HUES64 (cell line): ENCODE data around the gene CD83.

Experiments
- H3K27ac ChIP-seq: 2 replicates; pipeline ENCODE4 v1.7.0; 2013; ENCODE audit warnings: low read depth, low read length, inconsistent platforms
- H3K27me3 ChIP-seq: 2 replicates; pipeline ENCODE4 v1.6.1; 2013; ENCODE audit warnings: mild to moderate bottlenecking, low read length; ENCODE audit not compliant: insufficient read depth
- H3K36me3 ChIP-seq: 2 replicates; pipeline ENCODE4 v1.6.1; 2013; ENCODE audit warnings: mild to moderate bottlenecking, low read length; ENCODE audit not compliant: insufficient read depth
- H3K4me1 ChIP-seq: 2 replicates; pipeline ENCODE4 v1.6.1; 2013; ENCODE audit warnings: mild to moderate bottlenecking, low read length, moderate library complexity; ENCODE audit not compliant: insufficient read depth
- H3K4me3 ChIP-seq: 2 replicates; pipeline ENCODE4 v1.5.1; 2013; ENCODE audit warnings: mild to moderate bottlenecking, low read length, moderate library complexity
- H3K9ac ChIP-seq: 2 replicates; pipeline ENCODE4 v1.6.1; 2013; ENCODE audit warnings: mild to moderate bottlenecking, low read depth, low read length
- H3K9me3 ChIP-seq: 2 replicates; pipeline ENCODE4 v1.6.1; 2013; ENCODE audit warnings: low read depth, low read length; ENCODE audit not compliant: insufficient read depth
- WGBS: fragments of 150-250, 120-280 bp; methylation state at CpG from one replicate; pipeline ENCODE4 v1.1.7; 2013; ENCODE audit warnings: missing lambda C conversion rate; 5-methylcytosine and 5-hydroxymethylcytosine counted together

CD83 gene

DNA sequence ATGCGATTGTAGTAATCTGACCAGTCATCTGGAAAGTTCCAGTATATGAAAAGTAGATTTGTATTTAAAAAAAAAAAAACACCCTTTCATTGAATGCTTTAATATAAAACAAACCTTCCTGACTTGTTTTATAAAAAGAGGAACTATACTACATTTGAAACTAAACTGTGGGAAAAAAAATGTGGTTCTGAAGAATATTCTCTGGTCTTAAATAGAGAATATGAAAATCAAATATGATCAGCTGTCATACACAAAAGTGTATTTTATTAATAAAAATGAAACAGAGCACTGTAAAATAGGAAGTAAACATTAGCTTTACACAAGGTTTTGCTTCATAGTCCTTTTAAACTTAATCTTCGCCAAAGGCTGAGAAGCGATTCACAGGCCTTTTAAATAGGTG is 25.3 kb upstream of the CD83 start:
- no peak overlapping the region for H3K9ac ChIP-seq
- no CpG with 5 or more reads among the region's 3 CpGs for WGBS
- H3K4me3 ChIP-seq = no peak overlapping the region
- no peaks in the 10 kb centered on the region for H3K27me3 ChIP-seq
- H3K9me3 ChIP-seq = peaks cover 2% of the 10 kb centered on the region; the same call in 1 of the 2 replicates
- no peak overlapping the region for H3K27ac ChIP-seq
- no peaks in the 10 kb centered on the region for H3K36me3 ChIP-seq
- peaks cover 11% of the 10 kb centered on the region for H3K4me1 ChIP-seq

- no peak overlapping the region for H3K4me3 ChIP-seq
- H3K9ac ChIP-seq = no peak overlapping the region
- H3K36me3 ChIP-seq = no peaks in the 10 kb centered on the region
- H3K27me3 ChIP-seq = no peaks in the 10 kb centered on the region
- peaks cover 7% of the 10 kb centered on the region for H3K4me1 ChIP-seq
- H3K27ac ChIP-seq = no peak overlapping the region
- WGBS = 86% methylated on average over 11 of the region's 11 CpGs
- peaks cover 2% of the 10 kb centered on the region; the same call in 1 of the 2 replicates for H3K9me3 ChIP-seq
Observed at GRCh38 chr6:14092838-14093789, 24.5 kb upstream of the CD83 start.

- H3K27ac ChIP-seq = no peak overlapping the region
- no peak overlapping the region for H3K4me3 ChIP-seq
- 89% methylated on average over 4 of the region's 4 CpGs for WGBS
Observed at GRCh38 chr6:14094721-14095120, 22.9 kb upstream of the CD83 start.

GRCh38 chr6:14095437-14095836 is 22.1 kb upstream of the CD83 start:
- H3K27me3 ChIP-seq = no peaks in the 10 kb centered on the region
- H3K36me3 ChIP-seq = no peaks in the 10 kb centered on the region
- peaks cover 2% of the 10 kb centered on the region; the same call in 1 of the 2 replicates for H3K9me3 ChIP-seq
- H3K27ac ChIP-seq = no peak overlapping the region
- H3K4me1 ChIP-seq = no peaks in the 10 kb centered on the region
- H3K9ac ChIP-seq = no peak overlapping the region
- H3K4me3 ChIP-seq = no peak overlapping the region
- 92% methylated on average over 6 of the region's 6 CpGs for WGBS

More at GRCh38 chr6:14094721-14095120, 22.9 kb upstream of the CD83 start:
- Histone ChIP-seq H3K4me1 (no peaks in the 10 kb centered on the region), H3K9me3 (peaks cover 2% of the 10 kb centered on the region; the same call in 1 of the 2 replicates), H3K27me3 (no peaks in the 10 kb centered on the region), H3K36me3 (no peaks in the 10 kb centered on the region), H3K9ac (no peak overlapping the region)

GRCh38 chr6:14100138-14100537 is 17.4 kb upstream of the CD83 start:
- H3K27me3 ChIP-seq = no peaks in the 10 kb centered on the region
- no peak overlapping the region for H3K9ac ChIP-seq
- H3K4me1 ChIP-seq = no peaks in the 10 kb centered on the region
- no peak overlapping the region for H3K27ac ChIP-seq
- WGBS = 94% methylated on average over 3 of the region's 3 CpGs
- H3K9me3 ChIP-seq = no peaks in the 10 kb centered on the region
- no peak overlapping the region for H3K4me3 ChIP-seq
- no peaks in the 10 kb centered on the region for H3K36me3 ChIP-seq

- Histone ChIP-seq H3K9ac (no peak overlapping the region), H3K4me1 (no peaks in the 10 kb centered on the region), H3K9me3 (no peaks in the 10 kb centered on the region), H3K36me3 (no peaks in the 10 kb centered on the region), H3K4me3 (no peak overlapping the region), H3K27me3 (no peaks in the 10 kb centered on the region), H3K27ac (no peak overlapping the region)
- 93% methylated on average over 5 of the region's 5 CpGs for WGBS
Observed at GRCh38 chr6:14100966-14101365, 16.6 kb upstream of the CD83 start.

DNA sequence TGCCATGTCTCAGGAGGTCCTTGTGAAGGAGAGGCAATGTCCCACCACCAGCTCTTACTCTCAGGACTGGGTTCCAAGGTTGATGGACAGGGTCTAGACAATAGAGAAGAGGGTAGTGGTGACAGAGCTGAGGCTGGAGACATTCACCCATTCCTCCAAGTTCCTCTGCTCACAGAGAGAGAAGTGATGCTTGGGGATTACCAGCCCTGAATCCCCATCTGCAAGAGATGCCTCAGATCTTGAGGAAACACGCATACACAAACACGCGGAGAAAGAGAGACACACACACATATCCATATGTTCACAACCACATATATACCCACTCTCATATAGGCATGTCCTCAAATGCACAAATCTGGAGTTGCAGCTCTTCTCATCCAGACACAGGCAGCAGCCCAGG is 15.2 kb upstream of the CD83 start:
- no peaks in the 10 kb centered on the region for H3K27me3 ChIP-seq
- H3K27ac ChIP-seq = no peak overlapping the region
- H3K9ac ChIP-seq = no peak overlapping the region
- H3K4me3 ChIP-seq = no peak overlapping the region
- peaks cover 10% of the 10 kb centered on the region for H3K9me3 ChIP-seq
- H3K36me3 ChIP-seq = no peaks in the 10 kb centered on the region
- WGBS = 96% methylated on average over 3 of the region's 3 CpGs
- H3K4me1 ChIP-seq = no peaks in the 10 kb centered on the region

- Histone ChIP-seq H3K9ac (no peak overlapping the region), H3K27ac (no peak overlapping the region), H3K4me1 (no peaks in the 10 kb centered on the region), H3K27me3 (no peaks in the 10 kb centered on the region), H3K4me3 (no peak overlapping the region), H3K36me3 (no peaks in the 10 kb centered on the region), H3K9me3 (peaks cover 14% of the 10 kb centered on the region)
- WGBS = 88% methylated on average over 1 of the region's 1 CpG
Observed at GRCh38 chr6:14105547-14105946, 12.0 kb upstream of the CD83 start.

- H3K27me3 ChIP-seq = no peaks in the 10 kb centered on the region
- no peaks in the 10 kb centered on the region for H3K4me1 ChIP-seq
- no peak overlapping the region for H3K27ac ChIP-seq
Observed at GRCh38 chr6:14107000-14107399, 10.6 kb upstream of the CD83 start.

DNA sequence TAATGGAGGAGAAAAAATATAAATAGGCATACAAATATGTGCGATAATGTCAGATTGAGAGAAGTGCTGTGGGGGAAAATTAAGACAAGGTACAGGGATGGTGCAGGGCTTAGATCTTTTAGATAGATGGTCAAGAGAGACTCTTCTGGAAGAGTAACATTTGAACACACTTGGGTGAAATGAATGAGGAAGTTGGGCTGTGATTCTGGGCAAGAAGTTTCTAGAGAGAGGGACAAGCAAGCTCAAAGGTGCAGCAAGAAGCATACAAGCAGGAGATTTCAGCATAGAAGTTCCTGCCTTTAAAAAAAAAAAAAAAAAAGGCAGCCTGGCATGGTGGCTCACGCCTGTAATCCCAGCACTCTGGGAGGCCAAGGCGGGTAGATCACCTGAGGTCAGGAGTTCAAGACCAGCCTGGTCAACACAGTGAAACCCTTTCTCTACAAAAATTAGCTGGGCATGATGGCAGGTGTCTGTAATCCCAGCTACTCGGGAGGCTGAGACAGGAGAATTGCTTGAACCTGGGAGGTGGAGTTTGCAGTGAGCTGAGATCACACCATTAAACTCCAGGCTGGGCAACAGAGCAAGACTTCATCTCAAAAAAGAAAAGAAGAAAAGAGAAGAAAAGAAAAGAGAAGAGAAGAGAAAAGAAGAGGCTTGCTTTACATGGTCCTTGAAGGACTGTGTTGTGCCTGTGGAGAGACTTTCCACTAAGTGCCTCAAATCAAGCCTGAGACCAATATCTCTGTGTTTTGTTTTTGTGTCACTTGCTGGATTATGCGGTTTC is 9.7 kb upstream of the CD83 start:
- Histone ChIP-seq H3K27me3 (no peaks in the 10 kb centered on the region), H3K9ac (no peak overlapping the region), H3K4me3 (no peak overlapping the region), H3K4me1 (no peaks in the 10 kb centered on the region), H3K36me3 (no peaks in the 10 kb centered on the region), H3K9me3 (peaks cover 14% of the 10 kb centered on the region), H3K27ac (no peak overlapping the region)
- WGBS = 96% methylated on average over 5 of the region's 5 CpGs

More at GRCh38 chr6:14107000-14107399, 10.6 kb upstream of the CD83 start:
- Histone ChIP-seq H3K4me3 (no peak overlapping the region), H3K36me3 (no peaks in the 10 kb centered on the region), H3K9ac (no peak overlapping the region), H3K9me3 (peaks cover 14% of the 10 kb centered on the region)
